Spleen (tissue), 7 donors: ENCODE results near the gene HOXD13.
A peak's percentile ranks its signal among the peaks of the same experiment; 100 is the strongest.

Experiments
- CTCF ChIP-seq, 11 experiments: fragments of 200-600 bp in 7 of 11; fragments of 450-650 bp in 4 of 11; sonication (generic) in 4 of 11; IDR thresholded peaks in 8 of 11; conservative IDR thresholded peaks in 3 of 11; 1 replicate in 7 of 11; 2 replicates in 4 of 11; pipeline versions ENCODE4 v1.4.0 to v1.8.0; 2016 to 2021; ENCODE audit warnings: antibody characterized with exemption in 11 of 11, inconsistent platforms in 4 of 11, mild to moderate bottlenecking in 1 of 11
- POLR2A ChIP-seq, 3 donors: fragments of 450-650 bp; IDR thresholded peaks; one replicate each; pipeline ENCODE4 v1.5.1; 2017; ENCODE audit warnings: antibody characterized with exemption in 3 of 3, mild to moderate bottlenecking in 1 of 3
- POLR2AphosphoS5 ChIP-seq, 3 donors: sonication (generic); formaldehyde crosslinking; IDR thresholded peaks; one replicate each; pipeline ENCODE4 v1.5.1; 2017; ENCODE audit warnings: antibody characterized with exemption in 3 of 3
- donor health status: DM: no; HTN: no; CAD: no; lungs with moderate emphysema.
- donor health status: DM: no; HTN: no; CAD: no.
- donor health status: DM: no; HTN: no; CAD: no.

- TF ChIP-seq POLR2A (IDR thresholded peaks at IDR 0.05): no peak
- TF ChIP-seq CTCF (IDR thresholded peaks at IDR 0.05 in 8 of 11, conservative IDR thresholded peaks at IDR 0.05 in 3 of 11): no peak
- TF ChIP-seq POLR2AphosphoS5 (IDR thresholded peaks at IDR 0.05): peak in 2 of 3 donors; percentile 25 to 49
Observed at GRCh38 chr2:176136374-176137251, 44.1 kb downstream of the HOXD13 start.
